Ovary (tissue), 3 donors: ENCODE data around the gene POLK.

Experiments
- CTCF ChIP-seq, 3 donors: fragments of 450-650 bp in 2 of 3; fragments of 200-600 bp in 1 of 3; IDR thresholded peaks; one replicate each; pipeline versions ENCODE4 v1.5.1 to v1.8.0; 2016 to 2022; ENCODE audit warnings: antibody characterized with exemption in 3 of 3, mild to moderate bottlenecking in 1 of 3
- POLR2A ChIP-seq: fragments of 450-650 bp; IDR thresholded peaks from one replicate; pipeline ENCODE4 v1.6.1; 2017; ENCODE audit warnings: antibody characterized with exemption, mild to moderate bottlenecking, moderate library complexity
- donor health status: DM: no; HTN: no; CAD: no.

GRCh38 chr5:75571547-75571946, 59.9 kb downstream of the POLK start:
- no peak for TF ChIP-seq POLR2A
- TF ChIP-seq CTCF (IDR thresholded peaks at IDR 0.05): no peak
